ENCODE data around the gene CLDN20. TPM values are rescaled to one million over a fixed set of nuclear protein-coding genes. Genes with fewer than 3 reads are reported as not detected.
"Not testable (repeated sequence)": the region's sequence is repeated elsewhere in the genome, so short reads cannot be mapped to it uniquely, and the experiment has no call there.

CLDN20 gene
- total and polyA plus RNA-seq, 11 donors: 0.30 TPM; not detected in 10

- intact Hi-C loops (cut with DNase I): loop anchor here in 4 of 10 donors (10.0 kb wide), 2 partner anchors 126 to 136 kb away; no protein-coding TSS in a partner anchor
- Histone ChIP-seq H3K9me3 (no peaks in the 10 kb centered on the region), H3K27me3 (no peaks in the 10 kb centered on the region), H3K4me1 (peaks cover 0 to 25% (median 6%) of the 10 kb centered on the region in 12 donors), H3K4me3 (no peak overlapping the region), H3K27ac (no peak overlapping the region), H3K36me3 (peaks cover 0 to 61% (median 25%) of the 10 kb centered on the region in 9 donors)
- ATAC-seq (no peak), DNase-seq (no peak)
- TF ChIP-seq, protein P1, sequence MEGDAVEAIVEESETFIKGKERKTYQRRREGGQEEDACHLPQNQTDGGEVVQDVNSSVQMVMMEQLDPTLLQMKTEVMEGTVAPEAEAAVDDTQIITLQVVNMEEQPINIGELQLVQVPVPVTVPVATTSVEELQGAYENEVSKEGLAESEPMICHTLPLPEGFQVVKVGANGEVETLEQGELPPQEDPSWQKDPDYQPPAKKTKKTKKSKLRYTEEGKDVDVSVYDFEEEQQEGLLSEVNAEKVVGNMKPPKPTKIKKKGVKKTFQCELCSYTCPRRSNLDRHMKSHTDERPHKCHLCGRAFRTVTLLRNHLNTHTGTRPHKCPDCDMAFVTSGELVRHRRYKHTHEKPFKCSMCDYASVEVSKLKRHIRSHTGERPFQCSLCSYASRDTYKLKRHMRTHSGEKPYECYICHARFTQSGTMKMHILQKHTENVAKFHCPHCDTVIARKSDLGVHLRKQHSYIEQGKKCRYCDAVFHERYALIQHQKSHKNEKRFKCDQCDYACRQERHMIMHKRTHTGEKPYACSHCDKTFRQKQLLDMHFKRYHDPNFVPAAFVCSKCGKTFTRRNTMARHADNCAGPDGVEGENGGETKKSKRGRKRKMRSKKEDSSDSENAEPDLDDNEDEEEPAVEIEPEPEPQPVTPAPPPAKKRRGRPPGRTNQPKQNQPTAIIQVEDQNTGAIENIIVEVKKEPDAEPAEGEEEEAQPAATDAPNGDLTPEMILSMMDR (IDR thresholded peaks at IDR 0.05): no peak
- TF ChIP-seq POLR2A (IDR thresholded peaks at IDR 0.05): no peak
- WGBS, 4 donors: 20 to 33% (median 27%) methylated on average over 6 of the region's 6 CpGs
These were observed 47.3 kb downstream of the CLDN20 start for GRCh38 chr6:155311086-155311485.

DNA sequence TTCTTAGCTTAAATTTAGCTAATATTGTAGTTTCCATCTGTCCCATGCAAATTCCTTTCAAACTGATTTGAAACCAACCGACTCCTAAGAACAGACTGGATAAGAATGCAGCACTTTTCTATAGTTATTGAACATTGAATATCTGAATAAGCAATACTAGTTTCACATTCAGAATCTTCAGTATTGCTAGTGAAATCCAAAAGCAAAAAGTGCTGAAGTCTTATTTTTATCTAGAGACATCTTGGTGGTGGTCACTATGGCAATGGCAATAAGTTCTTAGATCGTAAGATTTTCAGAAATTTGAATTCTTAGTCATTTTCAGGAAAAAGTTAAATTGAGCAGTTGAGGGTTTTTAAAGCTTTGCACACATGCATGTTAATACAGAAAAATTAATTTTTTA lies 47.8 kb downstream of the CLDN20 start:
- Histone ChIP-seq H3K4me3 (no peak overlapping the region), H3K36me3 (peaks cover 0 to 56% (median 25%) of the 10 kb centered on the region in 9 donors), H3K9me3 (no peaks in the 10 kb centered on the region), H3K27me3 (no peaks in the 10 kb centered on the region), H3K27ac (no peak overlapping the region), H3K4me1 (peaks cover 0 to 25% (median 6%) of the 10 kb centered on the region in 12 donors)
- ATAC-seq (no peak), DNase-seq (no peak)
- no peak for TF ChIP-seq POLR2A (IDR thresholded peaks at IDR 0.05)
- TF ChIP-seq, protein P1 (IDR thresholded peaks at IDR 0.05): no peak
- WGBS, 4 donors: 87 to 92% (median 91%) methylated on average over 2 of the region's 2 CpGs
- intact Hi-C loops (cut with DNase I): loop anchor here in 4 of 10 donors (10.0 kb wide), 2 partner anchors 127 to 137 kb away; no protein-coding TSS in a partner anchor

DNA sequence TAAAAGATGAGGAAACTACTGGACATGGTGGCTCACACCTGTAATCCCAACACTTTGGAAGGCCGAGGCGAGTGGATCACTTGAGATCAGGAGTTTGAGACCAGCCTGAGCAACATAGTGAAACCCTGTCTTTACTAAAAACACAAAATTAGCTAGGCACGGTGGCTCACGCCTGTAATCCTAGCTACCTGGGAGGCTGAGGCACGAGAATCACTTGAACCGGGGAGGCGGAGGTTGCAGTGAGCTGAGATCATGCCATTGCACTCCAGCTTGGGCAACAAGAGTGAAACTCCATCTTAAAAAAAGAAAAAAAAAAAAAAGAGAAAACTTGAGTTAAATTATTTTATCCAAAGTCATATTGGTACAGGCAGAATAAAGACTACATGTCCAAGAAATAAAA lies 49.1 kb downstream of the CLDN20 start:
- Histone ChIP-seq H3K4me3 (peak overlapping the region in 3 of 12 donors; percentile 66 to 85 (median 76)), H3K4me1 (peaks cover 0 to 25% (median 6%) of the 10 kb centered on the region in 12 donors), H3K36me3 (peaks cover 0 to 45% (median 25%) of the 10 kb centered on the region in 9 donors)
- not testable (repeated sequence) for ATAC-seq, H3K27ac ChIP-seq, DNase-seq, H3K27me3 ChIP-seq, H3K9me3 ChIP-seq
- intact Hi-C loops (cut with DNase I): loop anchor here in 4 of 10 donors (10.0 kb wide), 2 partner anchors 128 to 138 kb away; no protein-coding TSS in a partner anchor
- 93 to 98% (median 95%) methylated on average over 7 of the region's 7 CpGs for WGBS, 4 donors

DNA sequence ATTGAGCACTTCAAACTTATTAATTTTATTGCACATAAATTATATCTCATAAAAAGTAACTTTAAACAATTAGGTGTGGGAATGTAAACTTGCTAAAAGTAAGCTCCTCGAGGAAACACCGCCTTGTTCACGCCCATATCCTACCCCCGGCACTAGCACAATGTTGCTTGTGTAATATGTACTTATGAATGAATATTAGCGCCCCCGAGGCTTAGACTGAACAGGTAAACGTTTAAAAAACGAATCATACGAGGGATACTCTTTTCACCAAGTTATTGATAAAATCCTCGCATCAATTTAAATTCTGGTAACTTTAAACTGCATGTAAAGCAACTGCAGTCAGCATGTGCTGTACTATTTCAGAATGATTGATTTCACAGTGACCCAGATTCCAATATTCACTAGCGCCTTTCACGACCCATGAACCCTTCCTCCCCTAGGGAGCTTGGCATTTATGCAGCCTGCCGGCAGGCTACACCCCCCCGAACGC lies 49.8 kb downstream of the CLDN20 start:
- WGBS, 4 donors: 1% methylated on average over 15 of the region's 15 CpGs
- intact Hi-C loops (cut with DNase I): loop anchor here in 4 of 10 donors (10.0 kb wide), 2 partner anchors 129 to 139 kb away; no protein-coding TSS in a partner anchor
- no peak for TF ChIP-seq POLR2A (IDR thresholded peaks at IDR 0.05)
- TF ChIP-seq, protein P1 (IDR thresholded peaks at IDR 0.05): no peak
- Histone ChIP-seq H3K4me3 (peak overlapping the region; percentile 38 to 91 (median 78)), H3K9me3 (no peaks in the 10 kb centered on the region), H3K36me3 (peaks cover 0 to 38% (median 23%) of the 10 kb centered on the region in 9 donors), H3K27ac (peak overlapping the region in 11 of 12 donors; percentile 75 to 95 (median 86)), H3K4me1 (peaks cover 0 to 25% (median 6%) of the 10 kb centered on the region in 12 donors), H3K27me3 (no peaks in the 10 kb centered on the region)
- peak in 2 of 4 donors; percentile 14 to 28 for ATAC-seq
- no peak for DNase-seq

Data from heart left ventricle (tissue), 16 donors.